PC-3 (cell line): ENCODE results near the gene FARS2.

Experiments used
- EZH2 ChIP-seq: fragments of 300-600 bp; sonication (generic); IDR thresholded peaks from one replicate; pipeline ENCODE4 v1.6.1; 2017; ENCODE audit warnings: antibody characterized with exemption, mild to moderate bottlenecking, low read length; ENCODE audit not compliant: unreplicated experiment
- EZH2phosphoT487 ChIP-seq: fragments of 300-600 bp; sonication (generic); IDR thresholded peaks from 2 replicates; pipeline ENCODE4 v1.6.1; 2018; ENCODE audit warnings: mild to moderate bottlenecking, antibody characterized with exemption, low read length, borderline replicate concordance
- TF ChIP-seq, protein P1 (sequence below): fragments of 300-600 bp; sonication (generic); conservative IDR thresholded peaks from 2 replicates; pipeline ENCODE4 v1.5.1; 2017; ENCODE audit warnings: antibody characterized with exemption, low read depth, mild to moderate bottlenecking, low read length

DNA sequence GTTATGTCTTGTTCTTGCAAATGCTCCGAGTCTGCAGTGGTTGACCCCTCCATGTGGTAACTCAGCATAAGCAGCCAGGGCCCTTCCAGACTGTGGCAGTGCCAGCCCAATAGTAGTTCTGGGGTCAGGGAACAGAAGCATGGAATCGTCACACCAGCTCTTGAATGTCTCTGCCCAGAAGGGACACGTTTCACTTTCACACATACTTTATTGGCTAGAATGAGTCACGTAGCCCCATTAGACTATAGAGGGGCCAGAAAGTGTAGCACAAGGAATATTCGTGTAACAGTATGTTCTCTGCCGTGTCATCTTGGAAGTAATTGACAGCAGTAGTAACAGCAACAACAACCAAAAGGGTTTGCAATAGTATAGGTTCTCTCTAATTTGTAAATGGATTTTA, 254.7 kb downstream of the FARS2 start:
- TF ChIP-seq, protein P1, sequence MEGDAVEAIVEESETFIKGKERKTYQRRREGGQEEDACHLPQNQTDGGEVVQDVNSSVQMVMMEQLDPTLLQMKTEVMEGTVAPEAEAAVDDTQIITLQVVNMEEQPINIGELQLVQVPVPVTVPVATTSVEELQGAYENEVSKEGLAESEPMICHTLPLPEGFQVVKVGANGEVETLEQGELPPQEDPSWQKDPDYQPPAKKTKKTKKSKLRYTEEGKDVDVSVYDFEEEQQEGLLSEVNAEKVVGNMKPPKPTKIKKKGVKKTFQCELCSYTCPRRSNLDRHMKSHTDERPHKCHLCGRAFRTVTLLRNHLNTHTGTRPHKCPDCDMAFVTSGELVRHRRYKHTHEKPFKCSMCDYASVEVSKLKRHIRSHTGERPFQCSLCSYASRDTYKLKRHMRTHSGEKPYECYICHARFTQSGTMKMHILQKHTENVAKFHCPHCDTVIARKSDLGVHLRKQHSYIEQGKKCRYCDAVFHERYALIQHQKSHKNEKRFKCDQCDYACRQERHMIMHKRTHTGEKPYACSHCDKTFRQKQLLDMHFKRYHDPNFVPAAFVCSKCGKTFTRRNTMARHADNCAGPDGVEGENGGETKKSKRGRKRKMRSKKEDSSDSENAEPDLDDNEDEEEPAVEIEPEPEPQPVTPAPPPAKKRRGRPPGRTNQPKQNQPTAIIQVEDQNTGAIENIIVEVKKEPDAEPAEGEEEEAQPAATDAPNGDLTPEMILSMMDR = no peak
- no peak for TF ChIP-seq EZH2
- TF ChIP-seq EZH2phosphoT487 = no peak
